NK-92 treated with Interleukin-12 subunit alpha and Interleukin-12 subunit beta, amount 100 ng/mL, for 24 hours (cell line): ENCODE measurements around the gene IRF6.

Experiments
- DNase-seq: peaks from one replicate; lab custom pipeline; 2025; lab: John Stamatoyannopoulos, UW

Gene IRF6

DNA sequence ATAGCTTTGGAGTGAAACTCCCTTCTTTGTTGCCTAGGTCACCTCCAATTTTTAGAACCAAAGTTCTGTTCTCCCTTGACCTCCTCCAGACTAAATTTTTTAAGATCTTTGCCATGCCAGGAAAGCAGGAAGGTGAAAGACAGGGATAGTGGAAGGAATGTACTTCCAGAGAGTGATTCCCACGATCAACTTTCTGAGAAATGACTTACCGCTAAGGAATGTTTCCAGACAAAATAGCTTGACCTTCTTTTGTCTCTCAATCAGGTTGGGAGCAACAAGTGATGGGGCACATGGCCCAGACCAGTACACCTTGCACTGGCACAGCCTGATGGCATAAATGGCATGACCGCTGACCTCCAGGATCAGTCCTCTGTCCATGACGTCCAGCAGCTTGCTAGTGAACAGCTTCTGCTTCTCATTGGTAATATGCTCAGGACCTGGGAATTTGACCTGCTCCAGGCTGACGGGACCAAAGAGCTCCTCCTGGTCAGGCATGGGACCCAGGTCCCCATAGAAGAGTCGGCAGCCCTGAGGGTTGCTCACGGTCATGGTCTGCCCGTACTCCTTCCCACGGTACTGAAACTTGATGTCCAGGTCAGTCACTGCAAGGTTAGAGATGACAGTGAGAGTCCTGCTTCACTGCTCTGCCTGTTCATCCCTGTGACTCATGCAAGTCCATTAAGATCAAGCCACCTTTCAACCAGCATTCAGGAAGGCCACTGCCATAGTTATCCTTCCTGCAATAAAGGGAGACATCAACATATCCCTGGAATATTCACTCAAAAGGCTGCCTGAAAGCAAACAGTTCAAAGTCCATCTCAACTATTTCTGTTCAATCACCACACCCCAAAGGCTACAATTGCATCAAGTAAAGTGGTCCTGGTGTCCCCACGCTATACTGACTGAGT, 15.4 kb downstream of the IRF6 start:
- DNase-seq, result no peak

DNA sequence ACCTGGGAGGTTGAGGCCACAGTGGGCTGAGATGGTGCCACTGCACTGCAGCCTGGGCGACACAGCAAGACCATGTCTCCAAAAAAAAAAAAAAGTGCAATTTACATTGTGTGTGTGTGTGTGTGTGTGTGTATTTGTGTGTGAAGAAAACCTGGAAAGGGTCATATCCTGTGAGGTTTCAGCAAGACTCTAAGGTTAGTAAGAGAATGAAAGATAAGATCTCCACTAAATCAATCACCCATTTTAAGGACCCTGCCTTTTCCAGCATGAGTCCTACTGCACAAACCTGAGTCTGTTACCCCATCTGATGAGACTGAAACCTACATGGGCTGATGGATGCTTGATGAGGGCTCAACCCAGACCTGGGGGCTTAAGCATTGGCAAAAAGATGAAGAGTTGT, 16.7 kb downstream of the IRF6 start:
- DNase-seq, result no peak

DNA sequence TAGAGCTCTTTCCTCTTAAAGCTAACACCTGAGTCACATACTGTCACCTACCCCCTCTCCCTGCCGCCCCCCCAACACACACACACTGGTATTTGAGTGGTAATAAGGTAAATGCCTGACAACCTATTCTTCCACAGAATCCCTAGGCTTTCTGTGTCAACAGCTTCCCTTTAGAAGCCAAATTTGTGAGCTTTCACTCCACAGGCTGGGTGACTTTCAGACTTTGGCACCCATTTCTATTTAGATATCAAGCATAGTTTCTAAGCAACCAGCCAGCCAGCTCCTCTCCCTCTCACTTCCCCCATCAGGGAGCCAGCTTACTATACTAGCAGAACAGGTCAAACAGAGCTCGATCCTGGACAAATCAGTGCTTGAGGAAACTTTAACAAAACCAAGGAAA, 18.4 kb downstream of the IRF6 start:
- DNase-seq, result no peak

DNA sequence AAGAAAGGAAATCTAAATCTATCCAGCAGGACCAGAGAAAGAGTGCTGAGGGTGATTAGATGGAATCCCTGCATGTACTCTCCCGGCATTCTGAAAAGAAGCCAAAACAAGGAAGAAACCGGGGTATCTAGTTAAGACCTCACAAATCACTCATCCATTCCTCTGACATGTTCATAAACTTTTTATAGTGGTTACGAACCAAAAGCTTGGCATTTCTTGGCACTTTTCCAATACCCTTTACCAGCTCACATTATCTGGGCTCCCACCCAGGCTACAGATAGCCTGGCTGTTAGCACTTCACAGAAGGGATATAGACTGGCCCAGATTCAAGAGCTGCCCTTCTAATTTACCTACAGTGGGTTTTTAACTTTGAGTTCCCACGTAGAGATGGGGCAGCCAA, 19.8 kb downstream of the IRF6 start:
- no peak for DNase-seq

DNA sequence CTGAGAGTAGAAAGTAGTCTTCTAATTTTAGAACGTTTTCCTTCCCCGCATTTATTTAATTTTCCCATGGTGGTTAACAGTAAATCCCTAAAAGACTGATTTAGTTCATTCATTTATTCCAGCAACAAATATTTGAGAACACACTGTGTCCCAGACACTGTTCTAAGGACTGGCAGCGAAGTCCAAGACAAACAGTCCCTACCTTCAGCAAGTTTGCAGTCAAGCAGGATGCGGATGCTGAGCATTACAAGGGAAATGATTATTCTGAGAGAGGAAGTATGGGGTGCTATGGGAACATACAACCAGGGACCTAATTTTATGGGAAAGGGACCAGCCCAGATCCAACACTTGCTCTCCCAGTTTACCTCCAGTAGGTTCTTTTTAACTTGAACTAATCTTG, 20.4 kb downstream of the IRF6 start:
- DNase-seq, result no peak

- DNase-seq, result peak; percentile 98
These were observed 21.4 kb downstream of the IRF6 start, which contains the start of gene C1orf74 for GRCh38 chr1:209784265-209785169. Gene C1orf74, minus strand, starts transcription at chr1:209784559. Its CDS starts 925 bp downstream, at chr1:209783634.

- no peak for DNase-seq
These were observed 22.6 kb downstream of the IRF6 start for GRCh38 chr1:209783386-209783785.

- DNase-seq, result no peak
These were observed 25.7 kb downstream of the IRF6 start for GRCh38 chr1:209780268-209780667.

DNA sequence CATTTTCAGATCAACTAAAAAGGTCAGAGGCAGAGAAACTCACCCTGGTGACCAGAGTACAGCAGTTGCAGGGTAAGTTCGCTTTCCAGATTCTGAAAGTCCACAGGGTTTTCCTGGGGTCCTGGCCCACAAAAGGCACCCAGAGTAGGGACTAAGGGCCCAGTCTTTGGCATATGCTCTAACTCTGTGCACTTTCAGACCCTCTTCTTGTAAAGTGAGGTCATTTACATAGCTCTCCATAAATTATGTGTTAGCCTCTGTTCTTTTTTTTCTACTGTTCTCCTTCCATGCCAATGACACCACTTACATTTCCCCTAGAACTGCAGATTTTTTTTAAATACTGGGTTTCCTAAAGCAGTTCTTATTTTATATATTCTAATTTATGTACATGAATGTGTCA, 27.8 kb downstream of the IRF6 start:
- no peak for DNase-seq

- DNase-seq, result no peak
These were observed 28.4 kb downstream of the IRF6 start for GRCh38 chr1:209777587-209777986.

- no peak for DNase-seq
These were observed 30.3 kb downstream of the IRF6 start for GRCh38 chr1:209775678-209776077.

GRCh38 chr1:209774592-209774991, 31.4 kb downstream of the IRF6 start:
- no peak for DNase-seq

GRCh38 chr1:209772126-209772525, 33.8 kb downstream of the IRF6 start:
- no peak for DNase-seq

DNA sequence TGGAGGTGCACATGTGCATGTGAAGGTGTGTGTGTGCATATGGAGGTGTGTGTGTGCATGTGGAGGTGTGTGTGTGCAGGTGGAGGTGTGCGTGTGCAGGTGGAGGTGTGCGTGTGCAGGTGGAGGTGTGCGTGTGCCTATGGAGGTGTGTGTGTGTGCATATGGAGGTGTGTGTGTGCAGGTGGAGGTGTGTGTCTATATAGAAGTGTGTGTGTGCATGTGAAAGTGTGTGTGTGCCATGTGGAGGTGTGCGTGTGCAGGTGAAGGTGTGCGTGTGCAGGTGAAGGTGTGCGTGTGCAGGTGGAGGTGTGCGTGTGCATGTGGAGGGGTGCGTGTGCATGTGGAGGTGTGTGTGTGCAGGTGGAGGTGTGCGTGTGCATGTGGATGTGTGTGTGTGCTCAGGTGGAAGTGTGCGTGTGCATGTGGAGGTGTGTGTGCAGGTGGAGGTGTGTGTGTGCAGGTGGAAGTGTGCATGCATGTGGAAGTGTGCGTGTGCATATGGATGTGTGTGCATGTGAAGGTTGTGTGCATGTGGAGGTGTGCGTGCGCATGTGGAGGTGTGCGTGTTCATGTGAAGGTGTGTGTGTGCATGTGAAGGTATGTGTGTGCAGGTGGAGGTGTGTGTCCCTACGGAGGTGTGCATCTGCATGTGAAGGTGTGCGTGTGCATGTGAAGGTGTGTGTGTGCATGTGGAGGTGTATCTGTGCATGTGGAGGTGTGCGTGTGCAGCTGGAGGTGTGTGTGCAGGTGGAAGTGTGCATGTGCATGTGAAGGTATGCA, 35.1 kb downstream of the IRF6 start:
- no peak for DNase-seq

DNA sequence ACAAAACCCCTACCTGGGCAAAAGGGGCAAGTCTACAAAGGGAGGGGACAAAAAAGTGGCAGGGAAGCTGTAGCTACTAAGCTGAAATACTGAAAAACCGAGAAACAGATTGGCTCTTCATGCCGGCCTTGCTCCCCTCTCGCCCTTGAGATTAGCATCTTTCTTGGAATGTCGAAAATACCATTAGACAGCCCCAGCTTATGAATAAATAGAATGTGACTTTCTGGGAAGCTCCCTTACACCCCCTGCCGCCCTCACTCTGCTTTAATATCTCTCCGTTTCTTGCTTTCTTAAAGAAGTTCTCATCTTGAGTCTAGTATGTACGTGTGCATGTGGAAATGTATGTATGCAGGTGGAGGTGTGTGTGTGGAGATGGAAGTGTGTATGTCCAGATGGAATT, 36.0 kb downstream of the IRF6 start:
- DNase-seq, result no peak

DNA sequence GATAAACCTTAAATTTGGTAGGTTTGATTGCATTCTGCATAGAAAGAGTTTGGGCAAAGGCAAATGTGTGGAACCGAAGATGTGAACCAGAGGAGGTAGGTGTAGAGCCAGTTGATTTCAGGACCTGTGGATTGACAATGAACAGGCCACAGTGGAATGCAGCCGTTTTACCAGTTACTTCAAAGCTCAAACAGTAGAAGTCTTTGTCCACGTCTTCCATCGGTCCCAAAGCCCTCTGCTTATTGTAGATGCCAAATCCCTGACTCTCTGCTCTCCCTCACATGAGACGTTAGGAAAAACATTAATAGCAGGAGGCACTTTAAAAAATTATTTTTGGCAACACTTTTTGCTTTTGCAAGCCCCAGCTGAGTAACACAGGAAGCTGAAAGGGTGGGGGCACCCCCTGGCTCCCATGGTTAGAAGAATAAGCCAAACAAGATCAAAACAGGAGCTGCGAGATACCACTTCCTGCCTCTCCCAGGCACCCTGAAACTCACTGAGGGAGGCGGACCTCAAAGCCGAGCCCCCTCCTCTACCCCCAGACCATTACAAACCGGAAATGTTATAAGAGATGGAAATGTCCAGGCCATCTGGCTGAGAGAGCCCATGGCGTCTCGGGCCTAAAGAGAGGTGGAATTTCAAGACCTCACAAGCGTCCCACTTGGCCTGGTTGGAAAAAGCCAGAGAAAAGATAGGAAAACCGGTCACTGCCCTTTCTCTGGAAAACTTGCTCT, 36.6 kb downstream of the IRF6 start:
- DNase-seq, result peak; percentile 81

DNA sequence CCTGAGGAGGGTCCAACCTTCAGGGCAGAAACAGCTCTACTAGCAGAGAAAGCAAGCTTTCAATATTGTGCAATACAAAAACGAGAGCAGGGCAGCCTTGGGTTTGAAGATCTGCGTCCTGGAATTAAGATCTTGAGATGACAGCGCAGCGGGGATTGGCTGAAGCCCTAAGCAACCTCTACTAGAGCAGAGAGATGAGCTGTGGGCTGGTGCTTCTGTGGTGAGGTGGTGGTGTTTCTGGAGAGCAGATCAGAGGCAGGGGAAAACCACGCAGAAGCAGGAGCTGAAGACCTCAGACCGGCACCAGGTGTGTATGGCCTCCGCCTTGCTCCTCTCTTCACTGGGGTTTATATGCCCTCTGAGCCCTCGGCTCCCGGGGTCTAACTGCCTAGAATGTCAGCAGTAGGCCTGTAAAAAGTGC, 37.6 kb downstream of the IRF6 start:
- peak; percentile 81 for DNase-seq

GRCh38 chr1:209767706-209768105, 38.2 kb downstream of the IRF6 start:
- DNase-seq, result no peak

- no peak for DNase-seq
These were observed 38.8 kb downstream of the IRF6 start for GRCh38 chr1:209767096-209767495.

DNA sequence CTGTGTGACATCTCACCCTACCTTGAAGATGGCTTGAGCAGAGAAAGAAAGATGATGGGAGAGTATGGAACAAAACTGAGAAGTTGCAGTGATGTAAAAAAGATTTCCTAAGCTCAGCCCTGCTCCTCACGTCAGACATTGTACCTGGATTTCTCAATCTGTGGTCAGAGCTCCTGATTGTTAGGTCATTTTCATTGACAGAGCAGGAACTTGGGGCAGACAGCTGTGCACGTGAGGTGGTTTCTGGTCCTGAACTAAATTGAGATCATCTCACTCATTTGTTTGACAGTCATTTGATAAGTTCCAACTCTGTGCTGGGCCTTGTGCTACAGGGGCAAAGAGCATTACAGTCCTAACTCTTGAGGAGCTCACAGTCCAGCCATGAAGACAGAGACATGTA, 39.9 kb downstream of the IRF6 start:
- no peak for DNase-seq

DNA sequence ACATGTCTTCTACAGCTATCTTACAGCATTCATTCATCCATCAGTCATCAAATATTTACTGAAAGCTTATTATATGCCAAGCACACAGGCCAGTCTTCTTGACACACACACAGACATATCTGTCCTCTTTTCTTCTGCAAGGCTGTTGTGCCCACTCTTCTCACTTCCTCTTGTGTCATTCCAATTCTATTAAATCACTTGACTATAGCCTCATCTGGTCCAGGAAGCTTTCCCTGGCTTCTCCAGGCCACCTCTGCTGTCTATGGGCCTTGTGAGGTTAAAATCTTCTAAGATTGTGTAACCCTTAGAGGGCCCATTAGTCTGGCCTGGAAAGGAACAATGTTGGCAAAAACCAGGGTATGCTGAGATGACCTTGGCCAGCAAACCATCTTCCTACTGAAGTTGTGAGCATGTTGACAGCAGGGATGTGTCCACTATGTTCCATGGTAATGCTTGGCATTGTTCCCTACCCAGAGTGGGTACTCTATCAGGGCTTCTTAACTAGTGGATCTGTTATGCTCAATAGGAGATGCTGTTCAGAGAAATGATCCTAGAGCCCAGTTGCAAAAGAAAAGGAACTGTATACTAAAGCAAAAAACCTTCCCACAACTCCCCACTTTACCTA, 44.8 kb downstream of the IRF6 start:
- no peak for DNase-seq
